ENCODE measurements around the gene KIF12.

Gene KIF12

GRCh38 chr9:114050226-114050568 lies 48.9 kb downstream of the KIF12 start:
- Histone ChIP-seq H3K79me2 (ENCODE audit: low read length) (no peaks in the 10 kb centered on the region), H3K9me3 (replicated peaks; ENCODE audit: insufficient read depth, low read length) (no peaks in the 10 kb centered on the region), H3K27me3 (replicated peaks; ENCODE audit: insufficient read depth, low read length) (no peaks in the 10 kb centered on the region), H3K9ac (ENCODE audit: low read length) (no peak overlapping the region), H3K27ac (ENCODE audit: low read length) (no peak overlapping the region), H3K4me1 (ENCODE audit: low read length) (no peaks in the 10 kb centered on the region), H3K4me2 (ENCODE audit: low read depth, low read length) (no peak overlapping the region), H3K9me2 (replicated peaks; ENCODE audit: insufficient read depth, low read length) (no peaks in the 10 kb centered on the region), H2AFZ (ENCODE audit: low read length) (no peak overlapping the region), H3K36me3 (replicated peaks; ENCODE audit: insufficient read depth, low read length) (no peaks in the 10 kb centered on the region), H4K20me1 (ENCODE audit: insufficient read depth, low read length) (no peaks in the 10 kb centered on the region), H3F3A (ENCODE audit: insufficient read depth, low read length) (no peaks in the 10 kb centered on the region), H3K4me3 (ENCODE audit: low read length) (no peak overlapping the region)
- TF ChIP-seq, protein P1, sequence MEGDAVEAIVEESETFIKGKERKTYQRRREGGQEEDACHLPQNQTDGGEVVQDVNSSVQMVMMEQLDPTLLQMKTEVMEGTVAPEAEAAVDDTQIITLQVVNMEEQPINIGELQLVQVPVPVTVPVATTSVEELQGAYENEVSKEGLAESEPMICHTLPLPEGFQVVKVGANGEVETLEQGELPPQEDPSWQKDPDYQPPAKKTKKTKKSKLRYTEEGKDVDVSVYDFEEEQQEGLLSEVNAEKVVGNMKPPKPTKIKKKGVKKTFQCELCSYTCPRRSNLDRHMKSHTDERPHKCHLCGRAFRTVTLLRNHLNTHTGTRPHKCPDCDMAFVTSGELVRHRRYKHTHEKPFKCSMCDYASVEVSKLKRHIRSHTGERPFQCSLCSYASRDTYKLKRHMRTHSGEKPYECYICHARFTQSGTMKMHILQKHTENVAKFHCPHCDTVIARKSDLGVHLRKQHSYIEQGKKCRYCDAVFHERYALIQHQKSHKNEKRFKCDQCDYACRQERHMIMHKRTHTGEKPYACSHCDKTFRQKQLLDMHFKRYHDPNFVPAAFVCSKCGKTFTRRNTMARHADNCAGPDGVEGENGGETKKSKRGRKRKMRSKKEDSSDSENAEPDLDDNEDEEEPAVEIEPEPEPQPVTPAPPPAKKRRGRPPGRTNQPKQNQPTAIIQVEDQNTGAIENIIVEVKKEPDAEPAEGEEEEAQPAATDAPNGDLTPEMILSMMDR (IDR thresholded peaks at IDR 0.05; ENCODE audit: low read length): no peak
- TF ChIP-seq EZH2phosphoT487 (IDR thresholded peaks at IDR 0.05; ENCODE audit: low read length): no peak
- no peak for TF ChIP-seq EZH2 (optimal IDR thresholded peaks at IDR 0.05; ENCODE audit: low read depth, low read length)
- DNase-seq: no peak

DNA sequence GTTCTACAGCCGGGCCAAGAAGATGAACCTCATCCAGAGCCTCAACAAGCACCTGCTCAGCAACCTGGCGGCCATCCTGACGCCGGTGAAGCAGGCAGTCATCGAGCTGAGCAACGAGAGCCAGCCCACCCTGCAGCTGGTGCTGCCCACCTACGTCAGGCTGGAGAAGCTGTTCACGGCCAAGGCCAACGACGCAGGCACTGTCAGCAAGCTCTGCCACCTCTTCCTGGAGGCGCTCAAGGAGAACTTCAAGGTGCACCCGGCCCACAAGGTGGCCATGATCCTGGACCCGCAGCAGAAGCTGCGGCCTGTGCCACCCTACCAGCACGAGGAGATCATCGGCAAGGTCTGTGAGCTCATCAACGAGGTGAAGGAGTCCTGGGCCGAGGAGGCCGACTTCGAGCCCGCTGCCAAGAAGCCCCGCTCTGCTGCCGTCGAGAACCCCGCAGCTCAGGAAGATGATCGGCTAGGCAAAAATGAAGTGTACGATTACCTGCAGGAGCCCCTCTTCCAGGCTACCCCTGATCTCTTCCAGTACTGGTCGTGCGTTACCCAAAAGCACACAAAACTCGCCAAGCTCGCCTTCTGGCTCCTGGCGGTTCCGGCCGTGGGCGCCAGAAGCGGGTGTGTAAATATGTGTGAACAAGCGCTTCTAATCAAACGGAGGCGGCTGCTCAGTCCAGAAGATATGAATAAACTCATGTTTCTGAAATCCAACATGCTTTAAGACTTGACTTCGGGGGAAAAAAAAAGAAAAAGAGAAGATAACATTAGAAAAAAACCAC lies 49.5 kb downstream of the KIF12 start:
- TF ChIP-seq, protein P1 (IDR thresholded peaks at IDR 0.05; ENCODE audit: low read length): no peak
- TF ChIP-seq EZH2 (optimal IDR thresholded peaks at IDR 0.05; ENCODE audit: low read depth, low read length) (no peak), EZH2phosphoT487 (IDR thresholded peaks at IDR 0.05; ENCODE audit: low read length) (no peak)
- Histone ChIP-seq H3K4me1 (ENCODE audit: low read length) (no peaks in the 10 kb centered on the region), H3K9ac (ENCODE audit: low read length) (no peak overlapping the region), H3K36me3 (replicated peaks; ENCODE audit: insufficient read depth, low read length) (no peaks in the 10 kb centered on the region), H3K9me2 (replicated peaks; ENCODE audit: insufficient read depth, low read length) (no peaks in the 10 kb centered on the region), H3K4me3 (ENCODE audit: low read length) (no peak overlapping the region), H3K27ac (ENCODE audit: low read length) (no peak overlapping the region), H3K79me2 (ENCODE audit: low read length) (no peaks in the 10 kb centered on the region), H4K20me1 (ENCODE audit: insufficient read depth, low read length) (no peaks in the 10 kb centered on the region), H3K9me3 (replicated peaks; ENCODE audit: insufficient read depth, low read length) (no peaks in the 10 kb centered on the region), H3F3A (ENCODE audit: insufficient read depth, low read length) (no peaks in the 10 kb centered on the region), H2AFZ (ENCODE audit: low read length) (no peak overlapping the region), H3K4me2 (ENCODE audit: low read depth, low read length) (no peak overlapping the region), H3K27me3 (replicated peaks; ENCODE audit: insufficient read depth, low read length) (no peaks in the 10 kb centered on the region)
- DNase-seq: no peak

DNA sequence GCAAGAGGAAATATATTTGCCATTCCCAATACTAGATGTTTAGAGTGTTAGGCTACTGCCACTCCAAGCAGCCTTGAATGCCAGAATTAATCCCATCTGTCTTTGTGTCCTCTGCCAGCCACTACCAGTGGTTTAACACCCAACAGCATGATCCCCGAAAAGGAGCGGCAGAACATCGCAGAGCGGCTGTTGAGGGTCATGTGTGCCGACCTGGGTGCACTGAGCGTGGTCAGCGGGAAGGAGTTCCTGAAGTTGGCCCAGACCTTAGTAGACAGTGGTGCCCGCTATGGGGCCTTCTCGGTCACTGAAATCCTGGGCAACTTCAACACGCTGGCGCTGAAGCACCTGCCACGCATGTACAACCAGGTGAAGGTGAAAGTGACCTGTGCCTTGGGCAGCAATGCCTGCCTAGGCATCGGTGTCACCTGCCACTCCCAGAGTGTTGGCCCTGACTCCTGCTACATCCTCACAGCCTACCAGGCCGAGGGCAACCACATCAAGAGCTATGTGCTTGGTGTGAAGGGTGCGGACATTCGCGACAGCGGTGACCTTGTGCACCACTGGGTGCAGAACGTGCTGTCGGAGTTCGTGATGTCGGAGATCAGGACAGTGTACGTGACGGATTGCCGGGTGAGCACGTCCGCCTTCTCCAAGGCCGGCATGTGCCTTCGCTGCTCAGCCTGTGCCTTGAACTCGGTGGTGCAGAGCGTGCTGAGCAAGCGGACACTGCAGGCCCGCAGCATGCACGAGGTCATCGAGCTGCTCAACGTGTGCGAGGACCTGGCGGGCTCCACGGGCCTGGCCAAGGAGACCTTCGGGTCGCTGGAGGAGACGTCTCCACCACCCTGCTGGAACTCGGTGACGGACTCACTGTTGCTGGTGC lies 50.3 kb downstream of the KIF12 start:
- H2AFZ ChIP-seq (ENCODE audit: low read length): no peak overlapping the region
- no peaks in the 10 kb centered on the region for H3K9me2 ChIP-seq (replicated peaks; ENCODE audit: insufficient read depth, low read length)
- H3K9ac ChIP-seq (ENCODE audit: low read length): no peak overlapping the region
- H3F3A ChIP-seq (ENCODE audit: insufficient read depth, low read length): no peaks in the 10 kb centered on the region
- H3K9me3 ChIP-seq (replicated peaks; ENCODE audit: insufficient read depth, low read length): no peaks in the 10 kb centered on the region
- no peaks in the 10 kb centered on the region for H3K4me1 ChIP-seq (ENCODE audit: low read length)
- no peak for DNase-seq
- H3K79me2 ChIP-seq (ENCODE audit: low read length): no peaks in the 10 kb centered on the region
- TF ChIP-seq EZH2 (optimal IDR thresholded peaks at IDR 0.05; ENCODE audit: low read depth, low read length) (no peak), EZH2phosphoT487 (IDR thresholded peaks at IDR 0.05; ENCODE audit: low read length) (no peak)
- TF ChIP-seq, protein P1 (IDR thresholded peaks at IDR 0.05; ENCODE audit: low read length): no peak
- H3K4me2 ChIP-seq (ENCODE audit: low read depth, low read length): no peak overlapping the region
- no peak overlapping the region for H3K4me3 ChIP-seq (ENCODE audit: low read length)
- no peak overlapping the region for H3K27ac ChIP-seq (ENCODE audit: low read length)
- H4K20me1 ChIP-seq (ENCODE audit: insufficient read depth, low read length): no peaks in the 10 kb centered on the region
- no peaks in the 10 kb centered on the region for H3K36me3 ChIP-seq (replicated peaks; ENCODE audit: insufficient read depth, low read length)
- no peaks in the 10 kb centered on the region for H3K27me3 ChIP-seq (replicated peaks; ENCODE audit: insufficient read depth, low read length)
